Keratinocyte (primary cell): Measurements from ENCODE around the gene LINC00237. TPM values are rescaled to one million over a fixed set of nuclear protein-coding genes. Genes with fewer than 3 reads are reported as not detected.

Experiments used
- DNase-seq: peaks from one replicate; pipeline ENCODE4 v3.0.0-alpha.2; 2011; ENCODE audit warnings: low read depth, missing footprints, low spot score
- FAIRE-seq: peaks from 2 replicates; lab custom pipeline; 2011; peaks lifted over from hg19 to GRCh38; lab: Jason Lieb, UNC
- H2AFZ ChIP-seq: 2 replicates; pipeline ENCODE4 v1.6.0; 2012; ENCODE audit warnings: low read length, control low read depth, inconsistent platforms; ENCODE audit not compliant: control insufficient read depth
- H3K27ac ChIP-seq: 2 replicates; pipeline ENCODE4 v1.5.1; 2011; ENCODE audit warnings: low read length; ENCODE audit not compliant: control insufficient read depth, insufficient read depth
- H3K27me3 ChIP-seq: 3 replicates; pipeline ENCODE4 v1.6.0; 2011; ENCODE audit warnings: low read length; ENCODE audit not compliant: control insufficient read depth, insufficient read depth; ENCODE audit errors: extremely low read depth
- H3K36me3 ChIP-seq, 2 experiments: 2 replicates in 1 of 2; 3 replicates in 1 of 2; pipeline ENCODE4 v1.5.1; 2011; ENCODE audit warnings: low read length in 2 of 2, mild to moderate bottlenecking in 1 of 2; ENCODE audit not compliant: control insufficient read depth in 2 of 2, insufficient read depth in 2 of 2; ENCODE audit errors: extremely low read depth in 1 of 2
- H3K4me1 ChIP-seq: 3 replicates; pipeline ENCODE4 v1.5.1; 2011; ENCODE audit warnings: low read length; ENCODE audit not compliant: control insufficient read depth, insufficient read depth; ENCODE audit errors: extremely low read depth
- H3K4me2 ChIP-seq: 3 replicates; pipeline ENCODE4 v1.6.0; 2011; ENCODE audit warnings: low read depth, low read length; ENCODE audit not compliant: control insufficient read depth, insufficient read depth; ENCODE audit errors: extremely low read depth
- H3K4me3 ChIP-seq, 3 experiments: fragments of 200-600 bp in 1 of 3; sonication (generic) in 1 of 3; 2 replicates in 2 of 3; 3 replicates in 1 of 3; pipeline ENCODE4 v1.5.1; 2011 to 2016; ENCODE audit warnings: low read length in 3 of 3, mild to moderate bottlenecking in 3 of 3, control low read depth in 2 of 3, inconsistent platforms in 1 of 3, low read depth in 1 of 3, mixed read lengths in 1 of 3, mixed run types in 1 of 3, moderate library complexity in 1 of 3; ENCODE audit not compliant: control insufficient read depth in 2 of 3, insufficient read depth in 2 of 3; ENCODE audit errors: extremely low read depth in 1 of 3
- H3K79me2 ChIP-seq: 2 replicates; pipeline ENCODE4 v1.6.0; 2012; ENCODE audit warnings: low read length; ENCODE audit not compliant: control insufficient read depth, insufficient read depth
- H3K9ac ChIP-seq: 3 replicates; pipeline ENCODE4 v1.6.0; 2011; ENCODE audit warnings: low read length; ENCODE audit not compliant: control insufficient read depth, insufficient read depth; ENCODE audit errors: extremely low read depth
- H3K9me1 ChIP-seq: 3 replicates; pipeline ENCODE4 v1.6.0; 2011; ENCODE audit warnings: low read length; ENCODE audit not compliant: control insufficient read depth, insufficient read depth; ENCODE audit errors: extremely low read depth
- H3K9me3 ChIP-seq: 2 replicates; pipeline ENCODE4 v1.5.1; 2012; ENCODE audit warnings: low read depth, low read length; ENCODE audit not compliant: control insufficient read depth
- H4K20me1 ChIP-seq: 3 replicates; pipeline ENCODE4 v1.6.0; 2011; ENCODE audit warnings: low read length; ENCODE audit not compliant: control insufficient read depth, insufficient read depth; ENCODE audit errors: extremely low read depth
- CTCF ChIP-seq, 3 experiments: IDR thresholded peaks in 1 of 3; conservative IDR thresholded peaks in 1 of 3; optimal IDR thresholded peaks in 1 of 3; 2 replicates in 2 of 3; 3 replicates in 1 of 3; pipeline versions ENCODE3 to v1.5.1; 2011; ENCODE audit warnings: low read length in 3 of 3, mild to moderate bottlenecking in 3 of 3, moderate library complexity in 2 of 3, control low read depth in 1 of 3, inconsistent platforms in 1 of 3; ENCODE audit not compliant: insufficient read depth in 2 of 3; ENCODE audit errors: extremely low read depth in 1 of 3
- EZH2 ChIP-seq: IDR thresholded peaks from one replicate; pipeline ENCODE4 v1.6.1; 2012; ENCODE audit warnings: inconsistent platforms, mild to moderate bottlenecking, low read length, moderate library complexity
- dilution Hi-C: fragments of 300-500 bp; cut with MboI; formaldehyde crosslinking; loops from one replicate; pipeline ENCODE4 v1.7.0; 2020; ENCODE audit warnings: low sequenced_read_pairs; ENCODE audit not compliant: extremely low pct_ligation_motif_present
- polyA plus RNA-seq, 5 experiments: library from polyadenylated mRNA; depleted of rRNA in 3 of 5; stranded (reverse) in 3 of 5; stranded (forward) in 1 of 5; unstranded in 1 of 5; fragments of >200 nt; gene quantifications; 1 replicate in 1 of 5; 2 replicates in 3 of 5; 3 replicates in 1 of 5; pipeline versions ENCODE4 v1.2.1 to v1.2.3, GENCODE V29; 2011 to 2012; ENCODE audit warnings: missing spikeins in 2 of 5, low read depth in 1 of 5, low replicate concordance in 1 of 5

Gene LINC00237
- polyA plus RNA-seq, 1 donor (not counting 4 experiments of a cell fraction or from before 2014, with no cell fraction given), result not detected

GRCh38 chr20:21099751-21100577 lies 6.2 kb downstream of the LINC00237 start:
- Histone ChIP-seq H3K36me3 (no peaks in the 10 kb centered on the region), H3K9ac (peak overlapping the region; percentile 66), H3K9me3 (no peaks in the 10 kb centered on the region), H3K27me3 (peaks cover 75% of the 10 kb centered on the region), H3K9me1 (no peaks in the 10 kb centered on the region), H4K20me1 (no peaks in the 10 kb centered on the region), H3K4me3 (peak overlapping the region; percentile 24 to 71 (median 68)), H3K79me2 (no peaks in the 10 kb centered on the region), H3K27ac (no peak overlapping the region), H2AFZ (peak overlapping the region; percentile 6), H3K4me1 (peaks cover 11% of the 10 kb centered on the region), H3K4me2 (peak overlapping the region; percentile 94)
- FAIRE-seq (no peak), DNase-seq (no peak)
- dilution Hi-C loops, result no loop called here
- TF ChIP-seq EZH2 (no peak), CTCF (optimal IDR thresholded peaks at IDR 0.05 in 1 of 3, IDR thresholded peaks at IDR 0.05 in 1 of 3, conservative IDR thresholded peaks at IDR 0.05 in 1 of 3; ENCODE audit: extremely low read depth in 1 of 3, insufficient read depth in 2 of 3, low read length in 3 of 3) (no peak)

GRCh38 chr20:21096321-21097043 lies 9.7 kb downstream of the LINC00237 start:
- Histone ChIP-seq H3K27me3 (peaks cover 40% of the 10 kb centered on the region), H3K36me3 (no peaks in the 10 kb centered on the region), H3K9me3 (no peaks in the 10 kb centered on the region), H3K4me3 (no peak overlapping the region), H3K27ac (no peak overlapping the region), H4K20me1 (no peaks in the 10 kb centered on the region), H2AFZ (no peak overlapping the region), H3K4me1 (peaks cover 11% of the 10 kb centered on the region), H3K9ac (no peak overlapping the region), H3K9me1 (no peaks in the 10 kb centered on the region), H3K79me2 (no peaks in the 10 kb centered on the region), H3K4me2 (no peak overlapping the region)
- DNase-seq (no peak), FAIRE-seq (no peak)
- dilution Hi-C loops, result no loop called here
- no peak for TF ChIP-seq EZH2
- no peak for TF ChIP-seq CTCF (optimal IDR thresholded peaks at IDR 0.05 in 1 of 3, IDR thresholded peaks at IDR 0.05 in 1 of 3, conservative IDR thresholded peaks at IDR 0.05 in 1 of 3; ENCODE audit: extremely low read depth in 1 of 3, insufficient read depth in 2 of 3, low read length in 3 of 3)
